WTC11 (cell line): ENCODE data around the gene TASP1. TPM values are rescaled to one million over a fixed set of nuclear protein-coding genes. Genes with fewer than 3 reads are reported as not detected.

Experiments used
- ATAC-seq: fragments of 200-7000 bp; cut with Tn5 transposase; 2 replicates; pipeline ENCODE4 v1.10.0; 2021; ENCODE audit warnings: mild to moderate bottlenecking, moderate library complexity
- CTCF ChIA-PET: fragments of 300-600 bp; sonication (Branson Sonifier 250); formaldehyde crosslinking; loops from one replicate; lab custom pipeline; 2021; ENCODE audit warnings: antibody characterized with exemption; lab: Charles Lee
- POLR2A ChIA-PET: fragments of 350-600 bp; sonication (Branson Sonifier 250); formaldehyde crosslinking; loops from one replicate; lab custom pipeline; 2021; ENCODE audit warnings: antibody characterized with exemption; lab: Charles Lee
- DNase-seq: peaks from one replicate; pipeline ENCODE4 v3.0.0; 2021; ENCODE audit warnings: low spot score
- H3K27ac Mint-ChIP-seq: 2 replicates; pipeline ENCODE4 v1.8.0; 2021; ENCODE audit warnings: mixed read lengths
- H3K27me3 Mint-ChIP-seq: 2 replicates; pipeline ENCODE4 v1.8.0; 2021; ENCODE audit warnings: low read depth, mild to moderate bottlenecking, moderate library complexity, mixed read lengths
- H3K36me3 Mint-ChIP-seq: 2 replicates; pipeline ENCODE4 v1.8.0; 2021; ENCODE audit warnings: mixed read lengths
- H3K4me1 Mint-ChIP-seq: 2 replicates; pipeline ENCODE4 v1.8.0; 2022; ENCODE audit warnings: mixed read lengths
- H3K4me3 Mint-ChIP-seq: 2 replicates; pipeline ENCODE4 v1.8.0; 2021; ENCODE audit warnings: mild to moderate bottlenecking, moderate library complexity, mixed read lengths
- H3K9me3 Mint-ChIP-seq: 2 replicates; pipeline ENCODE4 v1.8.0; 2021; ENCODE audit warnings: mixed read lengths
- ATF3 ChIP-seq: sonication (generic); formaldehyde crosslinking; conservative IDR thresholded peaks from 2 replicates; pipeline ENCODE4 v1.8.1; 2022; ENCODE audit warnings: mild to moderate bottlenecking, missing genetic modification reagents
- CTCF ChIP-seq: fragments of 200-600 bp; IDR thresholded peaks from 2 replicates; pipeline ENCODE4 v1.8.0; 2022; ENCODE audit warnings: antibody characterized with exemption
- E2F4 ChIP-seq: sonication (generic); formaldehyde crosslinking; IDR thresholded peaks from 2 replicates; pipeline ENCODE4 v1.8.1; 2022; ENCODE audit warnings: low read depth, mild to moderate bottlenecking, moderate library complexity, missing genetic modification reagents, borderline replicate concordance
- EMX1 ChIP-seq: fragments of 250-450 bp; sonication (Bioruptor Pico); IDR thresholded peaks from 2 replicates; pipeline ENCODE4 v1.8.0; 2021; ENCODE audit warnings: mild to moderate bottlenecking
- ERG ChIP-seq: fragments of 250-450 bp; sonication (Bioruptor Pico); IDR thresholded peaks from 2 replicates; pipeline ENCODE4 v1.8.0; 2021; ENCODE audit warnings: mild to moderate bottlenecking
- FOXP4 ChIP-seq: sonication (generic); formaldehyde crosslinking; IDR thresholded peaks from 2 replicates; pipeline ENCODE4 v1.8.0; 2022; ENCODE audit warnings: mild to moderate bottlenecking, missing genetic modification reagents
- GRHL2 ChIP-seq: fragments of 250-450 bp; sonication (Bioruptor Pico); IDR thresholded peaks from 2 replicates; pipeline ENCODE4 v1.8.0; 2022; ENCODE audit warnings: mild to moderate bottlenecking, moderate library complexity; ENCODE audit not compliant: insufficient replicate concordance, severe bottlenecking
- GTF2I ChIP-seq: fragments of 250-450 bp; sonication (Bioruptor Pico); conservative IDR thresholded peaks from 2 replicates; pipeline ENCODE4 v1.4.0; 2021; ENCODE audit warnings: mild to moderate bottlenecking
- JAZF1 ChIP-seq: fragments of 250-450 bp; sonication (Bioruptor Pico); IDR thresholded peaks from 2 replicates; pipeline ENCODE4 v1.9.0; 2021; ENCODE audit warnings: moderate library complexity, mild to moderate bottlenecking, inconsistent platforms
- MAX ChIP-seq: sonication (generic); formaldehyde crosslinking; IDR thresholded peaks from 2 replicates; pipeline ENCODE4 v1.8.0; 2022; ENCODE audit warnings: mild to moderate bottlenecking, missing genetic modification reagents
- PREB ChIP-seq: sonication (generic); formaldehyde crosslinking; IDR thresholded peaks from 2 replicates; pipeline ENCODE4 v1.8.1; 2022; ENCODE audit warnings: mild to moderate bottlenecking, missing genetic modification reagents, moderate library complexity, borderline replicate concordance
- RORB ChIP-seq: fragments of 250-450 bp; sonication (Bioruptor Pico); IDR thresholded peaks from 2 replicates; pipeline ENCODE4 v1.9.0; 2021; ENCODE audit warnings: mild to moderate bottlenecking
- ZMAT4 ChIP-seq: fragments of 250-450 bp; sonication (Bioruptor Pico); IDR thresholded peaks from 2 replicates; pipeline ENCODE4 v1.9.0; 2021; ENCODE audit warnings: mild to moderate bottlenecking
- ZNF512 ChIP-seq: sonication (generic); formaldehyde crosslinking; IDR thresholded peaks from 2 replicates; pipeline ENCODE4 v1.8.1; 2022; ENCODE audit warnings: missing genetic modification reagents, borderline replicate concordance
- ZNF671 ChIP-seq: fragments of 250-450 bp; sonication (Bioruptor Pico); IDR thresholded peaks from 2 replicates; pipeline ENCODE4 v1.8.0; 2021; ENCODE audit warnings: mild to moderate bottlenecking
- ZSCAN18 ChIP-seq: fragments of 250-450 bp; sonication (Bioruptor Pico); IDR thresholded peaks from 2 replicates; pipeline ENCODE4 v2.1.2; 2022; ENCODE audit warnings: mild to moderate bottlenecking, moderate library complexity
- total RNA-seq: library from RNA; stranded (reverse); gene quantifications from 3 replicates; pipeline ENCODE4 v1.2.3, GENCODE V29; 2021

Gene TASP1
- total RNA-seq, 1 experiment from 2014 or later, result 12.4 TPM

- POLR2A ChIA-PET, result interaction anchor here (0.6 kb wide), 1 partner anchor 26 kb away, joined by 5 read pairs; no protein-coding TSS in a partner anchor
- peaks cover 5% of the 10 kb centered on the region; the same call in 1 of the 2 replicates for H3K36me3 Mint-ChIP-seq
- TF ChIP-seq EMX1 (CRISPR knock-in tag), result no peak
- TF ChIP-seq GTF2I (CRISPR knock-in tag), result no peak
- no peak for TF ChIP-seq ERG (CRISPR knock-in tag)
- no peak for TF ChIP-seq ZNF671 (CRISPR knock-in tag)
- TF ChIP-seq ZNF512 (CRISPR knock-in tag), result no peak
- no peak for TF ChIP-seq ZMAT4 (CRISPR knock-in tag)
- CTCF ChIA-PET, result no interaction called here
- ATAC-seq (no peak), DNase-seq (no peak)
- peaks cover 5% of the 10 kb centered on the region; the same call in 1 of the 2 replicates for H3K9me3 Mint-ChIP-seq
- H3K27me3 Mint-ChIP-seq, result no peaks in the 10 kb centered on the region
- H3K27ac Mint-ChIP-seq, result no peak overlapping the region
- H3K4me3 Mint-ChIP-seq, result no peak overlapping the region
- H3K4me1 Mint-ChIP-seq, result peaks cover 2% of the 10 kb centered on the region; the same call in 1 of the 2 replicates
Measured at GRCh38 chr20:13464702-13465101, 174.0 kb downstream of the TASP1 start.

GRCh38 chr20:13461849-13462458 lies 176.8 kb downstream of the TASP1 start:
- Mint-ChIP-seq H3K4me1 (peaks cover 2% of the 10 kb centered on the region; the same call in 1 of the 2 replicates), H3K36me3 (no peaks in the 10 kb centered on the region), H3K27me3 (no peaks in the 10 kb centered on the region), H3K9me3 (no peaks in the 10 kb centered on the region), H3K27ac (no peak overlapping the region), H3K4me3 (no peak overlapping the region)
- CTCF ChIA-PET, result interaction anchor here (0.6 to 3.3 kb wide), 3 partner anchors 84 to 210 kb away, joined by 3 to 11 read pairs (median 5); no protein-coding TSS in a partner anchor
- DNase-seq, result no peak
- ATAC-seq, result no peak
- POLR2A ChIA-PET, result no interaction called here
- TF ChIP-seq E2F4 (CRISPR knock-in tag) (no peak), MAX (CRISPR knock-in tag) (no peak), RORB (CRISPR knock-in tag) (no peak), ATF3 (CRISPR knock-in tag) (no peak), FOXP4 (CRISPR knock-in tag) (no peak), JAZF1 (CRISPR knock-in tag) (no peak)
- TF ChIP-seq, all 79 proteins: peak for 0

- no peak overlapping the region for H3K27ac Mint-ChIP-seq
- H3K27me3 Mint-ChIP-seq, result no peaks in the 10 kb centered on the region
- H3K9me3 Mint-ChIP-seq, result peaks cover under 1% of the 10 kb centered on the region; the same call in 1 of the 2 replicates
- H3K36me3 Mint-ChIP-seq, result no peaks in the 10 kb centered on the region
- DNase-seq (peak; percentile 26), ATAC-seq (peak; percentile 72; the same call in 1 of the 2 replicates)
- H3K4me3 Mint-ChIP-seq, result no peak overlapping the region
- CTCF ChIA-PET, result interaction anchor here (0.7 to 1.1 kb wide), 2 partner anchors 9 to 87 kb away, joined by 7 read pairs; no protein-coding TSS in a partner anchor
- POLR2A ChIA-PET, result no interaction called here
- peaks cover 19% of the 10 kb centered on the region for H3K4me1 Mint-ChIP-seq
- TF ChIP-seq ZNF671 (CRISPR knock-in tag) (no peak), CTCF (peak; percentile 68), GRHL2 (no peak), PREB (no peak), ZSCAN18 (CRISPR knock-in tag) (no peak)
Measured at GRCh38 chr20:13458860-13459451, 179.8 kb downstream of the TASP1 start.
